ENCODE data around the gene TMTC2.

Gene TMTC2

DNA sequence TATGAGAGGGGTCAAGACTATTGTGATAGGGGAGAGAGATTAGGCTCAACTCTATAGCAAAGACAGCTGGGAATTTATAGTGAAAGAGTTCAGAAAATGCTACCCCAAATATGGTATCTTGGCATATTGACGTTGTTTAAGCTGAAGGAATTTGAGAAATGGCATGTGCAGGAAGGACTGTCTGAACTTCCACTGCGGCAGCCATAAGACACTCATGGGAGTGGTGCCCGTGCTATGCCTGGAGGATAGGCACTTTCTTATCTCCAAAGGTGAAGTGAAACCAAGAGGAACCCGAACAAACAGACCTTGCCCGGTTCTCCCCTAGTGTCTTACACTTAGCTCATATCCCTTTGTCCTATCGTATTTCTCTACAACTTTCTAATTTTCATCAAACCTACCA is 390.3 kb downstream of the TMTC2 start:
- no peak overlapping the region for H3K4me3 Mint-ChIP-seq
- ATAC-seq (replicated peaks) (no peak), DNase-seq (no peak)
- no peaks in the 10 kb centered on the region for H3K4me1 Mint-ChIP-seq
- H3K27me3 Mint-ChIP-seq = no peaks in the 10 kb centered on the region
- H3K9me3 Mint-ChIP-seq = peaks cover 8 to 17% of the 10 kb centered on the region in 2 donors
- H3K27ac Mint-ChIP-seq = no peak overlapping the region
- peaks cover 2 to 3% of the 10 kb centered on the region in 2 donors for H3K36me3 Mint-ChIP-seq

DNA sequence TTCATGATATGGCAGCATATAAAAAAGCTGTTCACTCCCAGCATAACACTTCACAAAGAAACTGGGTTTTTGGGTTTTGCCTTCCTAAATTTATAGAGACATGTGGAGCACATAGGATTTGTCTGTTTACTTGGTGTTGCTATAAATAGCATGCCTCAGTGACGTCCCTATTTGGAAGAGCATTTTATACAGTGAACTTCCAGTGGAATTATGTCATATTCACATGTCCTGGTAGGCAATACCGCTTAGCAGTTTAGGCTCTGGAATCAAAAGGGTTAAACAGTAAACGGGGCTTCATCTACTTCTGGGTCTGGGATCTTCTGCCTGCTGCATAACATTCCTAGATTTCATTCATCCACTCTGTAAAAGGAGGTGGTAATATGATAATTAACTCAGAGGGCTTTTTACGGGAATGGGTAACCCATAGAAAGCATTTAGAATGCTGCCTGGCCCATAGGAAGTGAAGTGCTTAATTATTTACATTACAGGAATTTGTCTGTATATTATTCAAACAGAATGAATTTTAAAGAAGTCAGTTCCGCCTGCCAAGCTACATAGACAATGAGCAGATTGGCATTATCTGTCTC is 396.1 kb downstream of the TMTC2 start:
- Mint-ChIP-seq H3K27ac (no peak overlapping the region), H3K9me3 (no peaks in the 10 kb centered on the region), H3K4me3 (no peak overlapping the region), H3K4me1 (no peaks in the 10 kb centered on the region), H3K27me3 (no peaks in the 10 kb centered on the region), H3K36me3 (no peaks in the 10 kb centered on the region)
- no peak for ATAC-seq (replicated peaks)
- DNase-seq = no peak

- DNase-seq (no peak), ATAC-seq (replicated peaks) (no peak)
- Mint-ChIP-seq H3K27ac (no peak overlapping the region), H3K4me3 (no peak overlapping the region), H3K9me3 (no peaks in the 10 kb centered on the region), H3K4me1 (no peaks in the 10 kb centered on the region), H3K27me3 (no peaks in the 10 kb centered on the region), H3K36me3 (no peaks in the 10 kb centered on the region)
These were observed 396.9 kb downstream of the TMTC2 start for GRCh38 chr12:83083616-83084015.

- ATAC-seq (replicated peaks) (no peak), DNase-seq (no peak)
- Mint-ChIP-seq H3K4me3 (no peak overlapping the region), H3K27ac (no peak overlapping the region), H3K27me3 (no peaks in the 10 kb centered on the region), H3K9me3 (no peaks in the 10 kb centered on the region), H3K4me1 (no peaks in the 10 kb centered on the region), H3K36me3 (no peaks in the 10 kb centered on the region)
These were observed 398.0 kb downstream of the TMTC2 start for GRCh38 chr12:83084516-83085234.

GRCh38 chr12:83086023-83086422 is 399.3 kb downstream of the TMTC2 start:
- Mint-ChIP-seq H3K4me1 (no peaks in the 10 kb centered on the region), H3K27ac (no peak overlapping the region), H3K36me3 (no peaks in the 10 kb centered on the region), H3K9me3 (peaks cover 1 to 3% of the 10 kb centered on the region in 2 donors), H3K27me3 (no peaks in the 10 kb centered on the region), H3K4me3 (no peak overlapping the region)
- ATAC-seq (replicated peaks) (no peak), DNase-seq (no peak)

DNA sequence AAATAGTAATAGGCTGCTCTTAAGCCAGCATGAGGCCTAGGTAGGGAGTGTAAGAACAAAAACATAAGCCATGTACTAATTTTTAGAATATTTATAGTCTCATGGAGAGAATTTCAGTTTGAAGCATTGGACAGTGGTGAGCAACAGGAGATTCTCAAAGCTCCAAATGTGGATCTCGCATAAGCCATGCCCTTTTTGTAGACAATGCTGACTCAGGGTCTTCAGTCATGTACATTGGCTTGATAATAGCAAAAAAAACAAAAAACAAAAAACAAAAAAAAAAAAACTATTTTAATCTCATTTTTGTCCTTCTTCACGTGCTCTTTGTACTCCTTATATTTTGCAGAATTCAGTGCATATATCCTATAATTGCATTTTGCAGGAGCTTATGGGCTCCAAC is 402.9 kb downstream of the TMTC2 start:
- Mint-ChIP-seq H3K9me3 (peaks cover 4% of the 10 kb centered on the region in 2 donors), H3K4me3 (no peak overlapping the region), H3K4me1 (no peaks in the 10 kb centered on the region), H3K27me3 (no peaks in the 10 kb centered on the region), H3K36me3 (no peaks in the 10 kb centered on the region), H3K27ac (no peak overlapping the region)
- ATAC-seq (replicated peaks) (no peak), DNase-seq (no peak)

DNA sequence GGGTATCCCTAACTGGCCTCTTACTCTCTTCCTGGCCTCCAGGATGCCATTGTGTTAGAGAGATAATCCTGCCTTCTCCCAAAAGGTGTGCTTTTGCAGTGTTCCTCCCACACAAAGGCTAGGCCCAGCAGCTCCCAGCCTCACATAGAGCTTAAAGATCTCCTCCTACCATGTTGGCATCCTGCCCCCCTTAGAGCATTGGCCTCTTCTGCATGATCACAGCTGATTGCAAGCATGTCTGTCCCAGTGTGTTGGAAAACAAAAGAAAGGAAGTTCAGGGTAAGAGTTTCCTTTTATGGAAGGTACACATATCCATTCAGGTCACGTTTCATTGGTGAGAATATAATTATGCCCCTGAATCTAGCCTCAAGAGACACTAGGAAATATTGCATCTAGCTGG is 405.4 kb downstream of the TMTC2 start:
- DNase-seq (no peak), ATAC-seq (replicated peaks) (no peak)
- Mint-ChIP-seq H3K9me3 (peaks cover 12 to 17% of the 10 kb centered on the region in 2 donors), H3K27ac (no peak overlapping the region), H3K27me3 (no peaks in the 10 kb centered on the region), H3K4me1 (no peaks in the 10 kb centered on the region), H3K36me3 (no peaks in the 10 kb centered on the region), H3K4me3 (no peak overlapping the region)

DNA sequence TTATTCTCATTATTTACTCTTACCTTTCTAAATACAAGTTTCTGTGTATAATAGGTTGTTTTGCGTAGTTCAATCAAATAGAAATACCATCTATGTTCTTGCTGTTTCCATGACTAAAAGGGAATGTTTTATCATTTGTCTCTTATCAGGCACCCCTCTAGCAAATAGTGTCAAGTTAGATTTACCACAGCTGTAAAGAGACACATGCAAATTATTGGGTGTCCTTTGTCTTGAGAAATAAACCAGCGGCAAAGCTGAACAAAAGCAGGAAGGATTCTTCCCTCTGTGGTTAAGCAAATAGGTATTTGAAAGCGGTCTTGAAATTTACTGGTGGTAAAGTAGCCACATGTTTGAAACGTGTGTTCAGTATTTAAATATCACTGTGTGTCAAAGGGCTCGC is 405.9 kb downstream of the TMTC2 start:
- H3K4me3 Mint-ChIP-seq = no peak overlapping the region
- ATAC-seq (replicated peaks) (no peak), DNase-seq (no peak)
- no peaks in the 10 kb centered on the region for H3K4me1 Mint-ChIP-seq
- no peaks in the 10 kb centered on the region for H3K27me3 Mint-ChIP-seq
- no peaks in the 10 kb centered on the region for H3K36me3 Mint-ChIP-seq
- no peak overlapping the region for H3K27ac Mint-ChIP-seq
- peaks cover 12 to 17% of the 10 kb centered on the region in 2 donors for H3K9me3 Mint-ChIP-seq

DNA sequence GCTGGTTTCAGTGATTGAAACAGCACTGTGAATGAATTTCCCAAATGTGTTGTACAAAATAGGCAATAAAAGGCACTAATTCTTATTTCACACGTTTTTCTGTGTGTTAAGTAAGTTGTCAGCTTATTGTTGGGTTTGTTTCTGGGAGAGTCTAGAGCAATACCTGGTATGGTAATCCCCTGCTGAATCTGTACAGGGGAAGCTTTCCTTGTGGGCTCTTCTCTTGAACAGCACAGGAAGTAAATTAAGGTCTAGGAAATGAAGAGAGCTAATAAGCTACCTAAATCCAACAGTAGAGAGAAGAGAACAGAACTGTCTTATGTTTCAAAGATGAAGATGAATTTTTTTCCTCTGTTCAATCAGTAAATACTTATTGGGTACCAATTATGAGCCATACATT is 406.7 kb downstream of the TMTC2 start:
- no peaks in the 10 kb centered on the region for H3K27me3 Mint-ChIP-seq
- ATAC-seq (replicated peaks) (no peak), DNase-seq (no peak)
- no peak overlapping the region for H3K27ac Mint-ChIP-seq
- H3K4me1 Mint-ChIP-seq = no peaks in the 10 kb centered on the region
- peaks cover 12 to 17% of the 10 kb centered on the region in 2 donors for H3K9me3 Mint-ChIP-seq
- H3K4me3 Mint-ChIP-seq = no peak overlapping the region
- no peaks in the 10 kb centered on the region for H3K36me3 Mint-ChIP-seq

- DNase-seq (no peak), ATAC-seq (replicated peaks) (no peak)
- no peak overlapping the region for H3K4me3 Mint-ChIP-seq
- H3K9me3 Mint-ChIP-seq = peaks cover 11 to 15% of the 10 kb centered on the region in 2 donors
- no peaks in the 10 kb centered on the region for H3K27me3 Mint-ChIP-seq
- no peaks in the 10 kb centered on the region for H3K4me1 Mint-ChIP-seq
- no peaks in the 10 kb centered on the region for H3K36me3 Mint-ChIP-seq
- no peak overlapping the region for H3K27ac Mint-ChIP-seq
These were observed 411.1 kb downstream of the TMTC2 start for GRCh38 chr12:83097643-83098342.

GRCh38 chr12:83099436-83099835 is 412.7 kb downstream of the TMTC2 start:
- Mint-ChIP-seq H3K27ac (no peak overlapping the region), H3K9me3 (peaks cover 10 to 15% of the 10 kb centered on the region in 2 donors), H3K4me1 (no peaks in the 10 kb centered on the region), H3K27me3 (no peaks in the 10 kb centered on the region), H3K4me3 (no peak overlapping the region), H3K36me3 (no peaks in the 10 kb centered on the region)
- DNase-seq = no peak
- ATAC-seq (replicated peaks) = no peak

GRCh38 chr12:83102499-83102898 is 415.8 kb downstream of the TMTC2 start:
- no peak overlapping the region for H3K27ac Mint-ChIP-seq
- ATAC-seq (replicated peaks) (no peak), DNase-seq (no peak)
- H3K4me1 Mint-ChIP-seq = no peaks in the 10 kb centered on the region
- no peaks in the 10 kb centered on the region for H3K36me3 Mint-ChIP-seq
- no peaks in the 10 kb centered on the region for H3K27me3 Mint-ChIP-seq
- peaks cover 0 to 1% of the 10 kb centered on the region in 2 donors for H3K9me3 Mint-ChIP-seq
- no peak overlapping the region for H3K4me3 Mint-ChIP-seq

- H3K4me1 Mint-ChIP-seq = no peaks in the 10 kb centered on the region
- H3K36me3 Mint-ChIP-seq = no peaks in the 10 kb centered on the region
- no peak overlapping the region for H3K27ac Mint-ChIP-seq
These were observed 420.2 kb downstream of the TMTC2 start for GRCh38 chr12:83106873-83107272.

GRCh38 chr12:83110424-83110823 is 423.7 kb downstream of the TMTC2 start:
- H3K4me1 Mint-ChIP-seq = no peaks in the 10 kb centered on the region
- DNase-seq (no peak), ATAC-seq (replicated peaks) (no peak)
- H3K9me3 Mint-ChIP-seq = peaks cover 0 to 3% of the 10 kb centered on the region in 2 donors
- H3K27me3 Mint-ChIP-seq = no peaks in the 10 kb centered on the region
- no peak overlapping the region for H3K27ac Mint-ChIP-seq
- no peaks in the 10 kb centered on the region for H3K36me3 Mint-ChIP-seq
- no peak overlapping the region for H3K4me3 Mint-ChIP-seq

More at GRCh38 chr12:83106873-83107272, 420.2 kb downstream of the TMTC2 start:
- ATAC-seq (replicated peaks) (no peak), DNase-seq (no peak)
- Mint-ChIP-seq H3K9me3 (peaks cover 0 to 4% of the 10 kb centered on the region in 2 donors), H3K27me3 (no peaks in the 10 kb centered on the region), H3K4me3 (no peak overlapping the region)

DNA sequence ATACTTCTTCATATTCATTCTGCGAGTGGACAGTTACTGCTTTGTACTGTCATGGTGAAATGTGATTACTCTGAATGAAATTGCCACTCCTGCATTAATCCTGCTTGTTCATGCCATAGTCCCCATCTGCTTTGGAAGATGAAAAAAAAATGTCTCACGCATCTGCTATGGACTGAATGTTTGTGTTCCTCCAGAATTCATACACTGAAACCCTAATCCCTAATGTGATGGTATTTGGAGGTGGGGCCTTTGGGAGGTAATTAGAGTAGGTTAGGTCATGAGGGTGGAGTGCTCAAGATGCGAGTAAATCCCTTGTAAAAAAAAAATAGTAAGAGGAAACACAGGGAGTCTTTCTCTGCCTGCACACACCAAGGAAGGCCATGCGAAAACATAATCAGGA is 427.2 kb downstream of the TMTC2 start:
- H3K27ac Mint-ChIP-seq = no peak overlapping the region
- no peaks in the 10 kb centered on the region for H3K4me1 Mint-ChIP-seq
- H3K36me3 Mint-ChIP-seq = no peaks in the 10 kb centered on the region
- H3K27me3 Mint-ChIP-seq = no peaks in the 10 kb centered on the region
- no peak overlapping the region for H3K4me3 Mint-ChIP-seq
- ATAC-seq (replicated peaks) = no peak
- H3K9me3 Mint-ChIP-seq = peaks cover 10 to 12% of the 10 kb centered on the region in 2 donors
- DNase-seq = no peak

All from stimulated activated naive B cell treated with anti-CD40 and anti-IgM and Interleukin-4, amounts not matched to agents 10 μg/mL and 1 μg/mL and 100 μg/mL, for 72 hours (primary cell).